B cell (primary cell): ENCODE results near the gene PEX14. TPM values are rescaled to one million over a fixed set of nuclear protein-coding genes. Genes with fewer than 3 reads are reported as not detected.

Experiments used
- ATAC-seq: fragments of 200-7000 bp; cut with Tn5 transposase; one replicate; pipeline ENCODE4 v1.10.0; 2021; ENCODE audit warnings: low read depth, mild to moderate bottlenecking, moderate number of reproducible peaks, moderate library complexity
- CTCF ChIA-PET: fragments of 350-600 bp; sonication (Branson Sonifier 250); formaldehyde crosslinking; loops from one replicate; lab custom pipeline; 2021; ENCODE audit warnings: antibody characterized with exemption, inconsistent platforms; lab: Charles Lee
- POLR2A ChIA-PET: fragments of 350-600 bp; sonication (Branson Sonifier 250); formaldehyde crosslinking; loops from one replicate; lab custom pipeline; 2021; ENCODE audit warnings: antibody characterized with exemption; lab: Charles Lee
- DNase-seq: peaks from one replicate; pipeline ENCODE4 v3.0.0; 2013
- H2AFZ ChIP-seq: 2 replicates; pipeline ENCODE4 v1.6.1; 2012; ENCODE audit warnings: mild to moderate bottlenecking, low read depth, low read length; ENCODE audit not compliant: insufficient read depth, poor library complexity, severe bottlenecking
- H3K27ac ChIP-seq, 2 donors: 1 replicate in 1 of 2; 2 replicates in 1 of 2; pipeline ENCODE4 v1.5.1; 2012 to 2013; ENCODE audit warnings: low read length in 2 of 2, mild to moderate bottlenecking in 2 of 2, moderate library complexity in 1 of 2
- H3K27me3 ChIP-seq, 4 experiments: fragments of 200-600 bp in 1 of 4; sonication (generic) in 1 of 4; replicated peaks in 1 of 4; 1 replicate in 2 of 4; 2 replicates in 2 of 4; pipeline versions ENCODE4 v1.6.1 to v1.7.0; 2013 to 2016; ENCODE audit warnings: low read length in 3 of 4, mild to moderate bottlenecking in 2 of 4, mixed read lengths in 1 of 4, moderate library complexity in 1 of 4; ENCODE audit not compliant: insufficient read depth in 4 of 4, control insufficient read depth in 3 of 4; ENCODE audit errors: control extremely low read depth in 1 of 4
- H3K36me3 ChIP-seq, 2 experiments: replicated peaks in 1 of 2; 1 replicate in 1 of 2; 2 replicates in 1 of 2; pipeline versions ENCODE4 v1.6.1 to v1.7.1; 2013; ENCODE audit warnings: low read length in 1 of 2; ENCODE audit not compliant: insufficient read depth in 2 of 2, control insufficient read depth in 1 of 2; ENCODE audit errors: control extremely low read depth in 1 of 2, extremely low read depth in 1 of 2
- H3K4me1 ChIP-seq, 2 donors: fragments of 200-600 bp in 1 of 2; sonication (generic) in 1 of 2; 1 replicate in 1 of 2; 2 replicates in 1 of 2; pipeline versions ENCODE4 v1.5.1 to v1.6.1; 2013 to 2017; ENCODE audit warnings: low read length in 2 of 2; ENCODE audit not compliant: control insufficient read depth in 2 of 2, insufficient read depth in 2 of 2
- H3K4me2 ChIP-seq: replicated peaks from 2 replicates; pipeline ENCODE3; 2012; ENCODE audit warnings: mild to moderate bottlenecking, low read depth, low read length; ENCODE audit not compliant: poor library complexity, severe bottlenecking
- H3K4me3 ChIP-seq, 5 experiments: fragments of 200-600 bp in 1 of 5; sonication (generic) in 1 of 5; 1 replicate in 3 of 5; 2 replicates in 2 of 5; pipeline versions ENCODE4 v1.5.1 to v1.7.0; 2011 to 2016; ENCODE audit warnings: low read length in 4 of 5, mild to moderate bottlenecking in 4 of 5, low read depth in 2 of 5, control low read depth in 1 of 5, moderate library complexity in 1 of 5; ENCODE audit not compliant: insufficient read depth in 1 of 5; ENCODE audit errors: control extremely low read depth in 1 of 5, extremely low read depth in 1 of 5
- H3K79me2 ChIP-seq: fragments of 200-600 bp; sonication (generic); one replicate; pipeline ENCODE4 v1.6.0; 2016; ENCODE audit warnings: low read length; ENCODE audit not compliant: control insufficient read depth, insufficient read depth
- H3K9ac ChIP-seq: fragments of 200-600 bp; sonication (generic); 2 replicates; pipeline ENCODE4 v1.6.1; 2017; ENCODE audit warnings: mild to moderate bottlenecking, low read length, moderate library complexity
- H3K9me3 ChIP-seq, 3 donors: one replicate each; pipeline versions ENCODE4 v1.6.1 to v1.7.1; 2013; ENCODE audit warnings: low read length in 2 of 3; ENCODE audit not compliant: control insufficient read depth in 2 of 3, insufficient read depth in 1 of 3; ENCODE audit errors: control extremely low read depth in 1 of 3
- H4K20me1 ChIP-seq: 2 replicates; pipeline ENCODE4 v1.6.0; 2012; ENCODE audit warnings: mild to moderate bottlenecking, low read length; ENCODE audit not compliant: insufficient read depth, control insufficient read depth, poor library complexity, severe bottlenecking
- H3K27ac Mint-ChIP-seq: one replicate; pipeline ENCODE4 v1.8.0; 2021; ENCODE audit warnings: mixed read lengths
- H3K27me3 Mint-ChIP-seq: one replicate; pipeline ENCODE4 v1.8.0; 2021; ENCODE audit warnings: mixed read lengths
- H3K4me1 Mint-ChIP-seq: one replicate; pipeline ENCODE4 v1.8.0; 2021; ENCODE audit warnings: mixed read lengths
- H3K4me3 Mint-ChIP-seq: one replicate; pipeline ENCODE4 v1.8.0; 2021; ENCODE audit warnings: mixed read lengths
- H3K9me3 Mint-ChIP-seq: one replicate; pipeline ENCODE4 v1.8.0; 2022; ENCODE audit warnings: mixed read lengths; ENCODE audit not compliant: insufficient read depth
- EZH2 ChIP-seq: IDR thresholded peaks from 2 replicates; pipeline ENCODE4 v1.6.1; 2012; ENCODE audit warnings: borderline replicate concordance, low read depth, mild to moderate bottlenecking, moderate library complexity, low read length; ENCODE audit not compliant: insufficient read depth, poor library complexity, severe bottlenecking
- WGBS: methylation state at CpG from one replicate; pipeline ENCODE4 v1.1.5; 2013; ENCODE audit warnings: missing lambda C conversion rate; ENCODE audit not compliant: insufficient coverage; 5-methylcytosine and 5-hydroxymethylcytosine counted together
- intact Hi-C: fragments of 100-400 bp; cut with micrococcal nuclease; formaldehyde crosslinking; loops from one replicate; pipeline ENCODE4 v1.10.0; 2022
- polyA plus RNA-seq: library from polyadenylated mRNA; depleted of rRNA; stranded (reverse); fragments of >200 nt; gene quantifications from 2 replicates; pipeline ENCODE4 v1.2.3, GENCODE V29; 2012
- total RNA-seq, 2 donors: library from RNA; stranded (reverse); fragments of 120-200 nt in 1 of 2; gene quantifications; 1 replicate in 1 of 2; 2 replicates in 1 of 2; pipeline versions ENCODE4 v1.2.3 to v1.2.4, GENCODE V29; 2013 to 2022
- TF ChIP-seq, protein P1 (sequence below): fragments of 200-600 bp; IDR thresholded peaks from one replicate; pipeline ENCODE4 v1.8.0; 2022; ENCODE audit warnings: antibody characterized with exemption, mild to moderate bottlenecking

Gene PEX14
- total and polyA plus RNA-seq, 2 donors (not counting 1 experiment from before 2014, with no cell fraction given): 14.1 to 19.3 TPM

DNA sequence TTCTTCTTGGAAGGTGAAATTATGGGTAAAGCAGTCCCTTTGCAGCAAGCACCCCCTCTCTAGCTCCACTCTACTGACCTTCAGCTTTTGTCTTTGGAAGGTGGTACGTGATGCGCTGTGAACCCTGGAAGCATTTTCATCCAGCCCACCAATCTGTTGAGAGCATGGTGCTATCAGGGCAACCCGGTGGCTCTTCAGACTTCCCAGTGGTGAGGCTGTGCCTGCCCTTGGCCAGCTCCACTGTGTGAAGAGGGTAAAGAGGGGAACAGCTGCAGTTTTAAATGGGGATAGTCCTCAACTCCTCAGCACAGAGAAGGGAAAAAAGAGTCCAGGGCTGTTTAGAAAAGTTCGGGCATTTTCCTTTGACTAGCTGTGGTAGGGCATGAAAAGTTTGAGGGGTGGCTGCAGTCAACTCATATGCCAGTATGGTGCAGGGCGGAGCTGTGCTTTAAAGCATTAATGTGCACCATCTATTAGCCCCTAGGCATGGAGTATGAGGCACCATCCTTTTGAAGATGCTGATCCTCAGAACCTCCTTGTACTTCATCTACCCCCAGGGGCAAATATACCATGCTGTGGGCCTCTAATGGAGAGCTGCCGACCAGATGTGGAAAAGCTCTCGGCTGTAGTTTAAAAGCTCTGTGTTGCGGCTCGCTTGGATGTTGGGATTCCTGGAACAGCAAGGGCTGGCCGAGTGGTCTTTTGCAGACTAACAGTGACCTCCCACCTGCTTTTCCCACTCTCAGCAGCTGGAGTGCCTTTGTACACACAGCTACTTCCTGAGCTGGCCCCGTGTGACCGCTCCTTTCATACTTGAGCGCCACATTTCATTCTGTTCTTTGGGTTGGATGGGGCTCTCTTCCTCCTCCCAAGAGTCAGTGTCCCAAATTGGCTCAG, 123.0 kb downstream of the PEX14 start:
- H3K4me2 ChIP-seq: no peak overlapping the region
- intact Hi-C loops: no loop called here

GRCh38 chr1:10598389-10598702, 123.6 kb downstream of the PEX14 start:
- no CpG with 5 or more reads among the region's 6 CpGs for whole genome bisulfite sequencing
- Histone ChIP-seq H4K20me1 (peaks cover 3% of the 10 kb centered on the region), H3K9ac (no peak overlapping the region), H3K4me1 (no peaks in the 10 kb centered on the region), H3K27ac (no peak overlapping the region), H3K9me3 (no peaks in the 10 kb centered on the region), H3K4me3 (no peak overlapping the region), H3K4me2 (no peak overlapping the region), H2AFZ (no peak overlapping the region), H3K79me2 (no peaks in the 10 kb centered on the region), H3K27me3 (no peaks in the 10 kb centered on the region), H3K36me3 (peaks cover 0 to 13% of the 10 kb centered on the region in 2 experiments)
- ChIA-PET CTCF (no interaction called here), POLR2A (no interaction called here)
- H3K4me1 Mint-ChIP-seq: peaks cover 5% of the 10 kb centered on the region
- H3K27ac Mint-ChIP-seq: no peak overlapping the region
- H3K9me3 Mint-ChIP-seq: no peaks in the 10 kb centered on the region
- H3K4me3 Mint-ChIP-seq: no peak overlapping the region
- TF ChIP-seq, protein P1, sequence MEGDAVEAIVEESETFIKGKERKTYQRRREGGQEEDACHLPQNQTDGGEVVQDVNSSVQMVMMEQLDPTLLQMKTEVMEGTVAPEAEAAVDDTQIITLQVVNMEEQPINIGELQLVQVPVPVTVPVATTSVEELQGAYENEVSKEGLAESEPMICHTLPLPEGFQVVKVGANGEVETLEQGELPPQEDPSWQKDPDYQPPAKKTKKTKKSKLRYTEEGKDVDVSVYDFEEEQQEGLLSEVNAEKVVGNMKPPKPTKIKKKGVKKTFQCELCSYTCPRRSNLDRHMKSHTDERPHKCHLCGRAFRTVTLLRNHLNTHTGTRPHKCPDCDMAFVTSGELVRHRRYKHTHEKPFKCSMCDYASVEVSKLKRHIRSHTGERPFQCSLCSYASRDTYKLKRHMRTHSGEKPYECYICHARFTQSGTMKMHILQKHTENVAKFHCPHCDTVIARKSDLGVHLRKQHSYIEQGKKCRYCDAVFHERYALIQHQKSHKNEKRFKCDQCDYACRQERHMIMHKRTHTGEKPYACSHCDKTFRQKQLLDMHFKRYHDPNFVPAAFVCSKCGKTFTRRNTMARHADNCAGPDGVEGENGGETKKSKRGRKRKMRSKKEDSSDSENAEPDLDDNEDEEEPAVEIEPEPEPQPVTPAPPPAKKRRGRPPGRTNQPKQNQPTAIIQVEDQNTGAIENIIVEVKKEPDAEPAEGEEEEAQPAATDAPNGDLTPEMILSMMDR: no peak
- TF ChIP-seq EZH2: no peak
- no peaks in the 10 kb centered on the region for H3K27me3 Mint-ChIP-seq
- ATAC-seq (no peak), DNase-seq (no peak)
- intact Hi-C loops: no loop called here

More for the DNA sequence above, 123.0 kb downstream of the PEX14 start:
- ChIA-PET POLR2A (no interaction called here), CTCF (no interaction called here)
- no peak overlapping the region for H2AFZ ChIP-seq
- DNase-seq: no peak
- peaks cover 3% of the 10 kb centered on the region for H4K20me1 ChIP-seq
- H3K9me3 ChIP-seq: no peaks in the 10 kb centered on the region
- H3K27me3 Mint-ChIP-seq: no peaks in the 10 kb centered on the region
- no peak overlapping the region for H3K27ac ChIP-seq
- H3K4me1 Mint-ChIP-seq: peaks cover 5% of the 10 kb centered on the region
- H3K4me3 Mint-ChIP-seq: no peak overlapping the region
- WGBS: 99% methylated on average over 12 of the region's 13 CpGs
- H3K79me2 ChIP-seq: no peaks in the 10 kb centered on the region
- no peaks in the 10 kb centered on the region for H3K27me3 ChIP-seq
- H3K4me1 ChIP-seq: no peaks in the 10 kb centered on the region
- H3K9ac ChIP-seq: no peak overlapping the region
- H3K36me3 ChIP-seq: peaks cover 0 to 13% of the 10 kb centered on the region in 2 experiments
- no peaks in the 10 kb centered on the region for H3K9me3 Mint-ChIP-seq
- no peak for ATAC-seq
- no peak overlapping the region for H3K27ac Mint-ChIP-seq
- TF ChIP-seq, protein P1: no peak
- TF ChIP-seq EZH2: no peak
- no peak overlapping the region for H3K4me3 ChIP-seq
